ENCODE results near the gene CDKAL1. TPM values are rescaled to one million over a fixed set of nuclear protein-coding genes. Genes with fewer than 3 reads are reported as not detected.

Gene CDKAL1
- total and polyA plus RNA-seq, 9 of the 15 experiments (the other 6 are each of a cell fraction or from before 2014, with no cell fraction given), result 11.2 to 36.3 (median 20.1) TPM

GRCh38 chr6:20811109-20811761 is 277.0 kb downstream of the CDKAL1 start (continued):
- no peak for TF ChIP-seq CTCFL (IDR thresholded peaks at IDR 0.05; ENCODE audit: borderline replicate concordance, insufficient read depth, low read depth, low read length, poor library complexity, severe bottlenecking)
- TF ChIP-seq HOMEZ (CRISPR knock-in tag; IDR thresholded peaks at IDR 0.05), result no peak
- TF ChIP-seq CREM (IDR thresholded peaks at IDR 0.05; ENCODE audit: low read depth), result peak; percentile 56
- peak; percentile 44; the same call in 1 of the 2 replicates for TF ChIP-seq ETV1 (tag; conservative IDR thresholded peaks at IDR 0.05; ENCODE audit: low read depth)
- peak; percentile 80 for TF ChIP-seq EP400 (IDR thresholded peaks at IDR 0.05)
- no peak for TF ChIP-seq COPS2 (conservative IDR thresholded peaks at IDR 0.05)
- TF ChIP-seq CEBPG (CRISPR knock-in tag; IDR thresholded peaks at IDR 0.05), result no peak
- peak; percentile 32 to 86; a peak in 3 of 4 replicates for TF ChIP-seq CEBPG (tag; conservative IDR thresholded peaks at IDR 0.05 in 1 of 2, IDR thresholded peaks at IDR 0.05 in 1 of 2)
- TF ChIP-seq CBX3 (IDR thresholded peaks at IDR 0.05; ENCODE audit: borderline replicate concordance in 1 of 2, low read length in 2 of 2), result peak in 1 of 2 experiments; percentile 59; a peak in 1 of 3 replicates
- peak; percentile 36 to 78; a peak in 3 of 4 replicates for TF ChIP-seq TRIM24 (IDR thresholded peaks at IDR 0.05)
- TF ChIP-seq GTF2F1 (IDR thresholded peaks at IDR 0.05; ENCODE audit: low read depth, low read length), result no peak
- peak in 1 of 2 experiments; percentile 87; a peak in 2 of 4 replicates for TF ChIP-seq ARNT (IDR thresholded peaks at IDR 0.05)
- no peak for TF ChIP-seq CHD1 (IDR thresholded peaks at IDR 0.05; ENCODE audit: low read length)
- TF ChIP-seq NFIC (IDR thresholded peaks at IDR 0.05), result peak; percentile 32; the same call in 1 of the 2 replicates
- peak; percentile 70 for TF ChIP-seq CTBP1 (IDR thresholded peaks at IDR 0.05; ENCODE audit: borderline replicate concordance)
- peak; percentile 83 for TF ChIP-seq TOE1 (IDR thresholded peaks at IDR 0.05; ENCODE audit: borderline replicate concordance)
- TF ChIP-seq TOE1 (CRISPR knock-in tag; IDR thresholded peaks at IDR 0.05; ENCODE audit: borderline replicate concordance, low read depth), result no peak
- TF ChIP-seq FOSL1 (tag; conservative IDR thresholded peaks at IDR 0.05), result peak; percentile 100
- peak; percentile 98 for TF ChIP-seq ATF7 (IDR thresholded peaks at IDR 0.05)
- TF ChIP-seq XRCC3 (IDR thresholded peaks at IDR 0.05), result no peak
- no peak; the same call in 1 of the 2 replicates for TF ChIP-seq CBFA2T2 (conservative IDR thresholded peaks at IDR 0.05)
- no peak for TF ChIP-seq IRF2 (CRISPR knock-in tag; IDR thresholded peaks at IDR 0.05)
- peak; percentile 42 to 53; a peak in 3 of 4 replicates for TF ChIP-seq MNT (conservative IDR thresholded peaks at IDR 0.05)
- no peak for TF ChIP-seq RBM15 (IDR thresholded peaks at IDR 0.05; ENCODE audit: insufficient read depth, low read length)
- TF ChIP-seq SIX5 (IDR thresholded peaks at IDR 0.05; ENCODE audit: borderline replicate concordance in 1 of 2, insufficient read depth in 1 of 2, low read depth in 1 of 2, low read length in 2 of 2), result no peak

All from K562 (cell line).